ENCODE results near the gene BOD1L1.

- TF ChIP-seq CTCF (IDR thresholded peaks at IDR 0.05) (no peak), POLR2A (IDR thresholded peaks at IDR 0.05; ENCODE audit: low read depth) (no peak), EP300 (IDR thresholded peaks at IDR 0.05) (no peak), POLR2AphosphoS5 (IDR thresholded peaks at IDR 0.05) (no peak)
Observed at GRCh38 chr4:13653766-13654161, 26.2 kb upstream of the BOD1L1 start.

Measured in esophagus muscularis mucosa (tissue), 4 donors.